ENCODE data around the gene TBC1D17. TPM values are rescaled to one million over a fixed set of nuclear protein-coding genes. Genes with fewer than 3 reads are reported as not detected.
A peak's percentile ranks its signal among the peaks of the same experiment; 100 is the strongest.

The TBC1D17 gene
- total RNA-seq, 1 donor from 2014 or later = 15.8 TPM

GRCh38 chr19:49848938-49849337, 28.6 kb upstream of the TBC1D17 start:
- ATAC-seq = no peak

DNA sequence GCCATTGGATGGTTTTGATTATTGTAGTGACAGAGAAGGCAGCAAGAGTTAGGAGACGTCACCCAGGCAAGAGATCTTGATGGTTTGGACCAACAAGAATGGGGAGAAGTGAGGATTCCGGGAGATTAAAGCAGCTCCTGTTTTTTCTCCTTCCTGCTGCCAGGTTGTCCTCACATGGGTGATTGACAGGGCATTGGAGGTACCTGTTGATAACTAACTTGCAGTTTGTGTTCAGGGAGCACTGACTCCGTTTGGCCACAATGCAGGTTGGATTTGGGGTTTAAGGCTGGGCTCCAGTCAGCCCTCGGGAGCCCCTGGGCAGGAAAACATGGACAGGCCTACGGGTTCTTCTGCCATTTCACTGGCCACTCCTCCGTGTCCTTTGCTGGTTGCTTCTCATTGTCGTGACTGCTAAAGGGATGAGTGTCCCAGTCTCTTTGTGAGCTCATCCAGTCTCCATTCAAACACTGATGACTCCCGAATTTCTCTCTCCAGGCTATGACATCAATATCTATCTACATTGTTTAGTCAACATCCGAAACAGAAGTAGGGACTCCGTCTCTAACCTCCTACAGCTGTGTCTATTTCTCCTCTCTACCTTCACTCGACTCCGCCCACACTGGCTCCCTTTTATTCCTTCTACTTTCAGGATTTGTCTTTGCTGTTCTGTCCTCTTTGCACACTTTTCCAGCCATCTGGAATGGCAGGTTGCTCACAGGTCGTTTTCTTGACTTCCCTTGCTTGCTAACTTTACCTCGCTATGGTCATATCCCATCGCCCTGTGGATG, 27.9 kb upstream of the TBC1D17 start:
- no peak for ATAC-seq

GRCh38 chr19:49850221-49850486, 27.3 kb upstream of the TBC1D17 start:
- ATAC-seq = no peak

GRCh38 chr19:49850487-49851342, 26.8 kb upstream of the TBC1D17 start, which contains the start of gene PTOV1:
Gene PTOV1 (plus strand): TSS chr19:49851159.
- peak; percentile 87 for ATAC-seq

DNA sequence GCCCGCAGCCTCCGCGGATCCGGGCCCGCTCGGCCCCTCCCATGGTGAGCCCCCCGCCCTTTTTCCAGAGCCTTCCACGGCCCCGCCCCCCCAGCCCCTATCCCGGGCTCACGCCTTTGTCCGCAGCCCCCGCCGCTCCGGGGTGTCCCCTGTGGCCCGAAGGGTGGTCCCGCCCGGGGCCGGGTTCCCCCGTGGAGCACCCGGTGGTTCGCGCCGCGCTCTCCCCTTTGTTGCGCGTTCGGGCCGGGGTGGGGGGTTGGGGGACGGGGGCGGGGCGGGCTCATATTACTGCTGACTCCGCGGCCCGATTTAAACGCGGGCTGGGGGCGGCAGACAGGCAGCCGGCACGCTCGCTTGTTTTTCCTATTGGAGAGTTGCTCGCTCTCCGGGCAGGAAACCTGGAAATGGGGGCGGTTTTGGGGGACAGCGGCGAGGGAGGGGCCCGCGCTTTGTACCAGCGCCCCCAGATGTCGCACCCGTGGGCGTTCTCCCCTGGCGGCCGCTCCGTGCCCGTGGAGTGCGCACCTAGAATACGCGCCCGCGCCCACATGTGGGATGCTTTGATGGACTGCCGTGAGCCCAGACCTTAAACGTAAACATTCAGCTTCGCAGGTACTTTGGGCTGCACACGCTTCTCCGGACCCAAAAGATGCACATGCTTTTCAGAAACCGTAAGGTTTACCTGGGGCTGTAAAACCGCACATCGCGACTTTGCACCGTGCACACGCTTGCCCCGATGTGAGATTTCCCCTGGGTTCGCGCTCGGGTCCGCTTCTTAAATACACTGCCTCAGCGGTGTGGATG, 25.8 kb upstream of the TBC1D17 start:
- ATAC-seq = no peak

DNA sequence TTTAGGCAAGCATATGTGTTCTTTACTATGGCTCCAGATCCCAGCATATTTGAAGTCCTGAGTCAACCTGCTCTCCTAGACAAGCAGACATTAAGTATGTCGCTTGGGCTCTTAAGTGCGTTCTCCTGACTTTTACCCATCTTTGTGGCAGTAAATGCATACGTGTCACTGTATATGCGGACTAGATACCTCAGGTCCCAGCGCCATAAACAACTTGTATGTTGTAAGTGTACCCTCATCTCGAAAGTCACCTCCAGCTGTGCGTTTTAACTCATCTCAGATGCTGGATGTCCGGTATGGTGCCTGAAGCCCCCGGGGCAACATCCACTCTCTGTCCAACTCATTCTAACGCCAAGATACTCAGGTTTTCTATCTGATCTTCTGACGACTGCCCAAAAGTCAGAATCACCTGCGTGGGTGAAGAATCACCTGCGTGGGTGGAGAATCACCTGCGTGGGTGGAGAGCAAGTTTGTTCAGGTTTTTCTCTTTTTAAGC, 24.8 kb upstream of the TBC1D17 start:
- ATAC-seq = no peak

DNA sequence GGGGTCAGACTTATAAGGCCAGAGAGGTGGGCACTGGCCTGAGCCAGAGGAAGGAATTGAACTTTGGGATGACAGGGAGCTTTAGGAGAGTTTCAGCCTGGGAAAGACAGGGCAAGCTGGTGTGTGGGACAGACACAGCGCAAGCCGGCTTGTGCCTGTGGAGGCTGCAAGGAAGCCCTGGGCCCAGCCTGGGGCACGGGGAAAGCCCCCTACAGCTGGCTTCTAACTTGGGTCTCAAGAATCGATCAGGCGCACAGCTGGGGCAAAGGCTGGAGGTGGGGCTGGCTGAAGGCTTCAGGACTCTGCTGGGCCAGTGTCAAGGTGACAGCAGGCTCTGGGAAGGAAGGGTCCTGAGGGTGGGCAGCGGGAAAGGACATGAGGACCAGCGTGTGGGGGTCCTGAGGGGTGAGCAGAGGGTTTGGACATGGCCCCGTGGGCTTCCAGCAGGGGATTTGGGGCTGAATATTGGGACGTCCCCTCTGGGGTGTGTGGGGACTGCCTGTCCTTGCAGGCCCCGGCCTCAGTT, 23.6 kb upstream of the TBC1D17 start:
- no peak for ATAC-seq

GRCh38 chr19:49854378-49855263, 22.9 kb upstream of the TBC1D17 start:
- no peak for ATAC-seq

- no peak for ATAC-seq
These were observed 22.2 kb upstream of the TBC1D17 start for GRCh38 chr19:49855277-49855675.

GRCh38 chr19:49855676-49856573, 21.6 kb upstream of the TBC1D17 start:
- ATAC-seq = no peak

DNA sequence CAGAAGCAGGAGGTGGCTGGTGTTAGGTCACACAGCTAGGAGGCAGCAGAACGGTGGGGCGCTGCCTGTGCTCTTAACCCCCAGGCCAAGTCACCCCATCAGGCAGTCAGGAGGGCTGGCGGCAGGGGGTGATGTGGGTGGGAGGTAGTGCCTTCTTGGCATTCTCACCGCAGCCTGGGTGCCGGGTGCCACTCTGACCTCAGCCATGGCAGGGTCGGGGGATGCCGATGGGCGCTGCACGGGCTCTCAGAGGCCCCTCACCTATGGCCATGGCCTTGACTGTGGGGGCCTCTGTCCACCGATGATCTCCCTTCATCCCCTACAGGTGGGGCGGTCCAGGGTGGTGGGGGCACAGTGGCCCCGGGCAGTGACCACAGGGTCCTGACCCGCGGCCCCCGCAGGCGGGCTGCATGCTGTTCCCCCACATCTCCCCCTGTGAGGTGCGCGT, 20.9 kb upstream of the TBC1D17 start:
- peak; percentile 2 for ATAC-seq

DNA sequence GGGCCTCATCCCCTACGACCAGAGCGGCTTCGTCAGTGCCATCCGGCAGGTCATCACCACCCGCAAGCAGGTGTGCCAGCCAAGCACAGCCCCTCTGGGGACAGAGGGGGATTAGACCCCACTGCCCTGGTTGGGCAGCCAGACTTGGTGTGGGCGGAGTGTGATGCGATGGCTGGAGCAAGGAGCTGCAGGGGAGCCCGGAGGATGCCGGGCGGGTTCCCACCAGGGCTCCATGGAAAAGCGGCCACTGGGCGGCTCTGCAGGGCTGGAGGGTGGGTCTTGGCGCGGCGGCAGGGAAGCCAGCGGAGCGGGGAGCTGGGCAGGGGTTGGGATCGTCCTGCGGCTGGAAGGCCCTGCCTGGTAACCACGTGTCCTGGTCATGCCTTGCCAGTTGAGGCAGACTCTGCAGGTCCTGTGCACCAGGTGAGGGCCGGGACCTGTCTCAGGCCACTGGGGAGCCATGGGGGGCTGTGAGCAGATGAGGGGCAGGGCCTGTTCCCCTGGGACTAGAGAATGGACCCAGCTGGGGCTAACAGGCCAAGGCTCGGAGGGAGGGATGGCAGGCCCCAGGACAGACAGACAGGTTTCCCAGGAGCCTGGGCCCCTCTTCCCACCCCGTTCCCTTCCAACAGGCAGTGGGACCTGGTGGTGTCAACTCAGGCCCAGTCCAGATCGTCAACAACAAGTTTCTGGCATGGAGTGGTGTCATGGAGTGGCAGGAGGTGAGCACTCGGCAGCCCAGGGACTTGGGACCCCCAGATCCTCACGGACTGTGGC, 20.3 kb upstream of the TBC1D17 start:
- ATAC-seq = peak; percentile 0

DNA sequence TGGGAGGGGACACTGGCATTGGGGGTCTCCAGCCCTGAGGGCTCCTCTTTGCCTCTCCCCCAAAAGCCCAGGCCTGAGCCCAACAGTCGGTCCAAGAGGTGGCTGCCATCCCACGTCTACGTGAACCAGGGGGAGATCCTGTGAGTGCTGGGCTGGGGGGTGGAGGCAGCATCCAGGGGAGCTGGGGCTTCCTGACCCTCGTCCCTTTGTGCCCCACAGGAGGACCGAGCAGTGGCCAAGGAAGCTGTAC, 19.7 kb upstream of the TBC1D17 start:
- ATAC-seq = no peak

DNA sequence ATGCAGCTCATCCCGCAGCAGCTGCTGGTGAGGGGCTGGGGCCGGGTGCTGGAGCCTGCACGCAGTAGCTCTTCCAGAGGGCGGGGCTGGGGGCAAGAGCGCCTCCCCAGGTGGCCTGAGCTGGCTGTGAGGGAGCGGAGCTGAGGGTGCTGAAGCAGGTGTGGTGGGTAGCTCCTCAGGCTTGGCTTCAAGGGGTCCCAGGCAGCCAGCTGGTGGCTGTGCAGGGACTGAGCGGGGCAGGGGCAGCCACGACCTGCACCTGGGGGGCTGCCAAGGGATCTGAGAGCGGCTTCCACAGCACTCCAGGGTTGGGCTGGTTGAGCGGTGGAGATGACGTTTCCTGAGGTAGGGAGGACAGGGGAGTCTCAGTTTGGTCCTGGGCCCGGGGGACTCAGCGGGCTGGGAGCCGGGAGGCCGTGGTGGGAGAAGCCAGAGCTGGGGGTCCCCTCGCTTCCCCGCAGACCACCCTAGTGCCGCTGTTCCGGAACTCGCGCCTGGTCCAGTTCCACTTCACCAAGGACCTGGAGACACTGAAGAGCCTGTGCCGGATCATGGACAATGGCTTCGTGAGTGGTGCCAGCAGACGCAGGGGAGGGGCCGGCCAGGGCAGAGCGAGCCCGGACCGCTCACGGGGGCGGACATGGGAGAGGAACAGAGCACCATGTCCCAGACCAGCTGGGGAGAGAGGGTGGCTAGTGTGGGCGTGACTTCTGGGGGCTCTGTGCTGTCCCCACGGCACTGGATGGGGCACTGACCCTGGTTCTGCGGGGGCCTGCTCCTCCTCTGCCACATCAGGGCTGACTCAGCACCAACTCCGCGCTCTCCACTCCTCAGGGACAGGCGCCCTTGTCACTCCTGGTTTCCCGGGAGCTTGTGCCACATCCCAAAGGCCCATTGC, 19.2 kb upstream of the TBC1D17 start:
- ATAC-seq = no peak

GRCh38 chr19:49859682-49860335, 17.7 kb upstream of the TBC1D17 start:
- ATAC-seq = no peak

- ATAC-seq = no peak
These were observed 17.0 kb upstream of the TBC1D17 start for GRCh38 chr19:49860336-49861102.

DNA sequence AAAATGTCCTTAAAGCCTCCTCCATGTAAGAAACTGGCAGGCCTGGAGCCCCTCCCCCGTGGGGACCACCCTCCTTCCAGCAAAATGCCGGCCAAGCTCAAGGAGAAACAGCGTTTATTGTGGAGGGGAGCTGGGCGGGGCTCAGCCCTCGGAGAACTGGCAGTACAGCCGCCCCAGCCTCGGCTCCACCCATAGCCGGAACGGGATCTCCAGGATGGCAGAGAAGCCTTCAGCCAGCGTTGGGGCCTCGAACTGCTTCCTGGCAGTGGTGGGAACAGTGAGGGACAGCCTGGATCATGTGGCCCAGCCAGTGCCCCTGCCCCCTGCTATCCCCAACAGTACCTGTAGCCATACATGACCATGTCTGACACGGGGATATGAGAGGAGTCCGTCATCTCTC, 16.4 kb upstream of the TBC1D17 start:
- ATAC-seq = peak; percentile 26
